Pancreas (tissue), 10 donors: Measurements from ENCODE around the gene KIF16B. TPM values are rescaled to one million over a fixed set of nuclear protein-coding genes. Genes with fewer than 3 reads are reported as not detected.

Source experiments
- ATAC-seq, 4 donors: fragments of 200-7000 bp; cut with Tn5 transposase; one replicate each; pipeline versions ENCODE4 v1.8.0 to v1.9.1; 2020; ENCODE audit warnings: mild to moderate bottlenecking in 4 of 4, moderate library complexity in 4 of 4
- DNase-seq, 6 donors: peaks; one replicate each; pipeline ENCODE4 v3.0.0-alpha.2; 2020
- FAIRE-seq: peaks from 2 replicates; lab custom pipeline; 2012; peaks lifted over from hg19 to GRCh38; lab: Jason Lieb, UNC
- H3K27ac ChIP-seq, 4 donors: fragments of 200-600 bp; sonication (generic); 1 replicate in 3 of 4; 2 replicates in 1 of 4; pipeline versions ENCODE4 v1.5.0 to v1.8.0; 2020
- H3K27me3 ChIP-seq, 4 donors: fragments of 200-600 bp; one replicate each; pipeline ENCODE4 v1.8.0; 2021
- H3K36me3 ChIP-seq, 3 donors: fragments of 200-600 bp; sonication (generic) in 1 of 3; one replicate each; pipeline versions ENCODE4 v1.5.0 to v1.8.0; 2020 to 2021
- H3K4me1 ChIP-seq, 3 donors: fragments of 200-600 bp; one replicate each; pipeline ENCODE4 v1.8.0; 2021
- H3K4me3 ChIP-seq, 4 donors: fragments of 200-600 bp; sonication (generic) in 2 of 4; one replicate each; pipeline versions ENCODE4 v1.5.0 to v1.8.0; 2020 to 2021
- H3K9me3 ChIP-seq, 4 donors: fragments of 200-600 bp; one replicate each; pipeline ENCODE4 v1.8.0; 2021
- CTCF ChIP-seq, 4 donors: fragments of 200-600 bp; sonication (generic) in 3 of 4; IDR thresholded peaks; one replicate each; pipeline versions ENCODE4 v1.5.0 to v1.8.0; 2021; ENCODE audit warnings: antibody characterized with exemption in 4 of 4
- WGBS, 2 donors: extraction: QIAGEN DNeasy Blood & Tissue Kit; methylation state at CpG; one replicate each; pipeline ENCODE4 v1.1.7; 2013; 5-methylcytosine and 5-hydroxymethylcytosine counted together
- intact Hi-C, 3 donors: fragments of 100-400 bp; cut with DNase I; formaldehyde crosslinking; loops; one replicate each; pipeline versions ENCODE4 v1.11.1 to v1.14.2; 2022
- polyA plus RNA-seq, 2 donors: library from polyadenylated mRNA; stranded (reverse); fragments of 200-250 nt; gene quantifications; one replicate each; pipeline ENCODE4 v1.2.3, GENCODE V29; 2013
- total RNA-seq, 6 donors: library from RNA; stranded (reverse); fragmentation: NEBNext Ultra II Directional in 4 of 6; extraction: Animal tissue kit (Norgen Biotek cat#: 25700) in 4 of 6; gene quantifications; one replicate each; pipeline versions ENCODE4 v1.2.1 to v1.2.4, GENCODE V29; 2021 to 2023
- donor health status: healthy with polysubstance abuse.
- donor health status: DM: no; HTN: no; CAD: no; lungs with moderate emphysema.
- donor health status: DM: no; HTN: no; CAD: no.
- donor health status: control.
- donor health status: control.
- donor health status: Bipolar disorder and iron deficiency.
- donor health status: DM: yes; HTN: yes; CAD: no.
- donor health status: DM: no; HTN: no; CAD: no.
- donor health status: DM: no; HTN: no; CAD: no.
- donor health status: DM: yes; HTN: yes; CAD: no.

The KIF16B gene
- total and polyA plus RNA-seq, 8 donors = 4.4 to 12.2 (median 7.3) TPM

- intact Hi-C loops = no loop called here
- Histone ChIP-seq H3K27me3 (no peaks in the 10 kb centered on the region), H3K4me3 (no peak overlapping the region), H3K27ac (no peak overlapping the region), H3K9me3 (no peaks in the 10 kb centered on the region), H3K4me1 (peaks cover 0 to 4% (median 0%) of the 10 kb centered on the region in 3 donors), H3K36me3 (no peaks in the 10 kb centered on the region)
- DNase-seq (no peak), FAIRE-seq (no peak), ATAC-seq (no peak)
- WGBS, 2 donors = 95 to 96% methylated on average over 8 of the region's 8 CpGs
- TF ChIP-seq CTCF (IDR thresholded peaks at IDR 0.05) = no peak
Measured at GRCh38 chr20:16392346-16392745, 180.9 kb downstream of the KIF16B start.

GRCh38 chr20:16390991-16391390 is 182.3 kb downstream of the KIF16B start:
- intact Hi-C loops = no loop called here
- TF ChIP-seq CTCF (IDR thresholded peaks at IDR 0.05) = no peak

GRCh38 chr20:16388731-16389130 is 184.5 kb downstream of the KIF16B start:
- no peak overlapping the region for H3K4me3 ChIP-seq
- no peak for TF ChIP-seq CTCF (IDR thresholded peaks at IDR 0.05)
- WGBS, 2 donors = 97 to 98% methylated on average over 6 of the region's 6 CpGs
- intact Hi-C loops = no loop called here
- no peaks in the 10 kb centered on the region for H3K27me3 ChIP-seq
- no peak for ATAC-seq
- no peak for DNase-seq
- H3K9me3 ChIP-seq = no peaks in the 10 kb centered on the region
- H3K27ac ChIP-seq = no peak overlapping the region
- H3K4me1 ChIP-seq = no peaks in the 10 kb centered on the region
- FAIRE-seq = no peak
- H3K36me3 ChIP-seq = no peaks in the 10 kb centered on the region

More at GRCh38 chr20:16390991-16391390, 182.3 kb downstream of the KIF16B start:
- FAIRE-seq = no peak
- H3K4me3 ChIP-seq = no peak overlapping the region
- peak in 2 of 4 donors; percentile 58 to 67 for ATAC-seq
- DNase-seq = no peak
- 82 to 86% methylated on average over 4 of the region's 4 CpGs for WGBS, 2 donors
- H3K27me3 ChIP-seq = no peaks in the 10 kb centered on the region
- no peaks in the 10 kb centered on the region for H3K36me3 ChIP-seq
- H3K4me1 ChIP-seq = no peaks in the 10 kb centered on the region
- no peak overlapping the region for H3K27ac ChIP-seq
- no peaks in the 10 kb centered on the region for H3K9me3 ChIP-seq

GRCh38 chr20:16387666-16388065 is 185.6 kb downstream of the KIF16B start:
- Histone ChIP-seq H3K27me3 (no peaks in the 10 kb centered on the region), H3K27ac (no peak overlapping the region), H3K9me3 (no peaks in the 10 kb centered on the region), H3K4me3 (no peak overlapping the region), H3K4me1 (no peaks in the 10 kb centered on the region), H3K36me3 (no peaks in the 10 kb centered on the region)
- peak in 1 of 4 donors; percentile 64 for ATAC-seq
- intact Hi-C loops = no loop called here
- no peak for DNase-seq
- WGBS, 2 donors = 95% methylated on average over 6 of the region's 6 CpGs
- no peak for TF ChIP-seq CTCF (IDR thresholded peaks at IDR 0.05)
- FAIRE-seq = no peak

GRCh38 chr20:16385891-16386290 is 187.4 kb downstream of the KIF16B start:
- H3K9me3 ChIP-seq = no peaks in the 10 kb centered on the region
- 66 to 69% methylated on average over 5 of the region's 5 CpGs for WGBS, 2 donors
- FAIRE-seq = no peak

More at GRCh38 chr20:16385891-16386290, 187.4 kb downstream of the KIF16B start:
- DNase-seq (no peak), ATAC-seq (no peak)
- Histone ChIP-seq H3K4me3 (no peak overlapping the region), H3K27ac (no peak overlapping the region), H3K4me1 (no peaks in the 10 kb centered on the region), H3K27me3 (no peaks in the 10 kb centered on the region), H3K36me3 (no peaks in the 10 kb centered on the region)
- intact Hi-C loops = no loop called here
- TF ChIP-seq CTCF (IDR thresholded peaks at IDR 0.05) = no peak
